Neural cell (in vitro differentiated cells): ENCODE data around the gene PCNX2.

Experiments
- MXI1 ChIP-seq: fragments of 450-650 bp; conservative IDR thresholded peaks from 2 replicates; pipeline ENCODE4 v1.6.1; 2014; ENCODE audit warnings: antibody characterized with exemption, mild to moderate bottlenecking; ENCODE audit not compliant: poor library complexity, severe bottlenecking
- TF ChIP-seq, protein P1 (sequence below): fragments of 450-650 bp; IDR thresholded peaks from 2 replicates; pipeline ENCODE4 v1.5.1; 2014; ENCODE audit warnings: antibody characterized with exemption, mild to moderate bottlenecking, moderate library complexity; ENCODE audit not compliant: poor library complexity, severe bottlenecking
- TF ChIP-seq, protein P2 (sequence below): IDR thresholded peaks from 2 replicates; pipeline ENCODE4 v1.6.1; 2012; ENCODE audit warnings: borderline replicate concordance

DNA sequence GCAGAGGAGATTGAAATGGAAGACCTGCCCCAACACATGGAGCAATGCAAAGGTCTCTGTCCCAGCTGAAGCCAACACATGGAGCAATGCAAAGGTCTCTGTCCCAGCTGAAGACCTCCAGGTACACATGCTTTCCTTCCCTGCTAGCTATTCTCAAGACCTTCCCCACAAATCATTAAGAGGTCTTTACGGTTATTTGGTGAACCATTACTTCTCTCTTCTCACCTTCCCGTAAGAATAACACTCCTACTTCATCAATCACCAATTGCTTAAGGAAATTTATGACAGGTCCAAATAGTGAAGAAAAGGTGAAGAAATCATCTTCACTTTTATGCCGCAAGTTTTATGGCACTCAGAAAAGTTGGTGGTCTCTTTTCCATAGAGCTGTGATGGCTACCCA is 206.3 kb downstream of the PCNX2 start:
- TF ChIP-seq, protein P1, sequence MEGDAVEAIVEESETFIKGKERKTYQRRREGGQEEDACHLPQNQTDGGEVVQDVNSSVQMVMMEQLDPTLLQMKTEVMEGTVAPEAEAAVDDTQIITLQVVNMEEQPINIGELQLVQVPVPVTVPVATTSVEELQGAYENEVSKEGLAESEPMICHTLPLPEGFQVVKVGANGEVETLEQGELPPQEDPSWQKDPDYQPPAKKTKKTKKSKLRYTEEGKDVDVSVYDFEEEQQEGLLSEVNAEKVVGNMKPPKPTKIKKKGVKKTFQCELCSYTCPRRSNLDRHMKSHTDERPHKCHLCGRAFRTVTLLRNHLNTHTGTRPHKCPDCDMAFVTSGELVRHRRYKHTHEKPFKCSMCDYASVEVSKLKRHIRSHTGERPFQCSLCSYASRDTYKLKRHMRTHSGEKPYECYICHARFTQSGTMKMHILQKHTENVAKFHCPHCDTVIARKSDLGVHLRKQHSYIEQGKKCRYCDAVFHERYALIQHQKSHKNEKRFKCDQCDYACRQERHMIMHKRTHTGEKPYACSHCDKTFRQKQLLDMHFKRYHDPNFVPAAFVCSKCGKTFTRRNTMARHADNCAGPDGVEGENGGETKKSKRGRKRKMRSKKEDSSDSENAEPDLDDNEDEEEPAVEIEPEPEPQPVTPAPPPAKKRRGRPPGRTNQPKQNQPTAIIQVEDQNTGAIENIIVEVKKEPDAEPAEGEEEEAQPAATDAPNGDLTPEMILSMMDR, result no peak
- TF ChIP-seq, protein P2, sequence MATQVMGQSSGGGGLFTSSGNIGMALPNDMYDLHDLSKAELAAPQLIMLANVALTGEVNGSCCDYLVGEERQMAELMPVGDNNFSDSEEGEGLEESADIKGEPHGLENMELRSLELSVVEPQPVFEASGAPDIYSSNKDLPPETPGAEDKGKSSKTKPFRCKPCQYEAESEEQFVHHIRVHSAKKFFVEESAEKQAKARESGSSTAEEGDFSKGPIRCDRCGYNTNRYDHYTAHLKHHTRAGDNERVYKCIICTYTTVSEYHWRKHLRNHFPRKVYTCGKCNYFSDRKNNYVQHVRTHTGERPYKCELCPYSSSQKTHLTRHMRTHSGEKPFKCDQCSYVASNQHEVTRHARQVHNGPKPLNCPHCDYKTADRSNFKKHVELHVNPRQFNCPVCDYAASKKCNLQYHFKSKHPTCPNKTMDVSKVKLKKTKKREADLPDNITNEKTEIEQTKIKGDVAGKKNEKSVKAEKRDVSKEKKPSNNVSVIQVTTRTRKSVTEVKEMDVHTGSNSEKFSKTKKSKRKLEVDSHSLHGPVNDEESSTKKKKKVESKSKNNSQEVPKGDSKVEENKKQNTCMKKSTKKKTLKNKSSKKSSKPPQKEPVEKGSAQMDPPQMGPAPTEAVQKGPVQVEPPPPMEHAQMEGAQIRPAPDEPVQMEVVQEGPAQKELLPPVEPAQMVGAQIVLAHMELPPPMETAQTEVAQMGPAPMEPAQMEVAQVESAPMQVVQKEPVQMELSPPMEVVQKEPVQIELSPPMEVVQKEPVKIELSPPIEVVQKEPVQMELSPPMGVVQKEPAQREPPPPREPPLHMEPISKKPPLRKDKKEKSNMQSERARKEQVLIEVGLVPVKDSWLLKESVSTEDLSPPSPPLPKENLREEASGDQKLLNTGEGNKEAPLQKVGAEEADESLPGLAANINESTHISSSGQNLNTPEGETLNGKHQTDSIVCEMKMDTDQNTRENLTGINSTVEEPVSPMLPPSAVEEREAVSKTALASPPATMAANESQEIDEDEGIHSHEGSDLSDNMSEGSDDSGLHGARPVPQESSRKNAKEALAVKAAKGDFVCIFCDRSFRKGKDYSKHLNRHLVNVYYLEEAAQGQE, result no peak
- no peak for TF ChIP-seq MXI1
